NCI-H2171 (cell line): ENCODE data around the gene ANO1.

Experiments
- DNase-seq: peaks from one replicate; lab custom pipeline; 2025; lab: John Stamatoyannopoulos, UW

Gene ANO1

GRCh38 chr11:70072861-70073755 is 5.0 kb upstream of the ANO1 start:
- no peak for DNase-seq

GRCh38 chr11:70073871-70074371 is 4.2 kb upstream of the ANO1 start:
- no peak for DNase-seq

- DNase-seq = no peak
These were observed 3.4 kb upstream of the ANO1 start for GRCh38 chr11:70074746-70075145.

GRCh38 chr11:70075836-70076235 is 2.3 kb upstream of the ANO1 start:
- DNase-seq = no peak

GRCh38 chr11:70076461-70076931 is 1.6 kb upstream of the ANO1 start:
- no peak for DNase-seq

GRCh38 chr11:70077411-70078094 is 564 bp upstream of the ANO1 start:
- peak; percentile 45 for DNase-seq

GRCh38 chr11:70078781-70079616 is 882 bp downstream of the ANO1 start:
- DNase-seq = no peak

GRCh38 chr11:70079691-70080090 is 1.6 kb downstream of the ANO1 start:
- no peak for DNase-seq

- no peak for DNase-seq
These were observed 2.6 kb downstream of the ANO1 start for GRCh38 chr11:70080763-70081162.

GRCh38 chr11:70082829-70083228 is 4.7 kb downstream of the ANO1 start:
- DNase-seq = no peak

GRCh38 chr11:70084046-70084984 is 6.2 kb downstream of the ANO1 start:
- no peak for DNase-seq

- DNase-seq = no peak
These were observed 8.0 kb downstream of the ANO1 start for GRCh38 chr11:70085815-70086769.

- DNase-seq = no peak
These were observed 9.5 kb downstream of the ANO1 start for GRCh38 chr11:70087446-70088167.

- DNase-seq = no peak
These were observed 10.7 kb downstream of the ANO1 start for GRCh38 chr11:70088735-70089250.

GRCh38 chr11:70089631-70090030 is 11.5 kb downstream of the ANO1 start:
- no peak for DNase-seq

- peak; percentile 69 for DNase-seq
These were observed 12.9 kb downstream of the ANO1 start for GRCh38 chr11:70090961-70091381.

- DNase-seq = peak; percentile 79
These were observed 13.5 kb downstream of the ANO1 start for GRCh38 chr11:70091638-70092037.

GRCh38 chr11:70092959-70093715 is 15.0 kb downstream of the ANO1 start:
- DNase-seq = no peak
